Measurements from ENCODE around the gene AR.

AR gene

GRCh38 chrX:67725471-67725870 is 181.7 kb downstream of the AR start:
- TF ChIP-seq, protein P1, sequence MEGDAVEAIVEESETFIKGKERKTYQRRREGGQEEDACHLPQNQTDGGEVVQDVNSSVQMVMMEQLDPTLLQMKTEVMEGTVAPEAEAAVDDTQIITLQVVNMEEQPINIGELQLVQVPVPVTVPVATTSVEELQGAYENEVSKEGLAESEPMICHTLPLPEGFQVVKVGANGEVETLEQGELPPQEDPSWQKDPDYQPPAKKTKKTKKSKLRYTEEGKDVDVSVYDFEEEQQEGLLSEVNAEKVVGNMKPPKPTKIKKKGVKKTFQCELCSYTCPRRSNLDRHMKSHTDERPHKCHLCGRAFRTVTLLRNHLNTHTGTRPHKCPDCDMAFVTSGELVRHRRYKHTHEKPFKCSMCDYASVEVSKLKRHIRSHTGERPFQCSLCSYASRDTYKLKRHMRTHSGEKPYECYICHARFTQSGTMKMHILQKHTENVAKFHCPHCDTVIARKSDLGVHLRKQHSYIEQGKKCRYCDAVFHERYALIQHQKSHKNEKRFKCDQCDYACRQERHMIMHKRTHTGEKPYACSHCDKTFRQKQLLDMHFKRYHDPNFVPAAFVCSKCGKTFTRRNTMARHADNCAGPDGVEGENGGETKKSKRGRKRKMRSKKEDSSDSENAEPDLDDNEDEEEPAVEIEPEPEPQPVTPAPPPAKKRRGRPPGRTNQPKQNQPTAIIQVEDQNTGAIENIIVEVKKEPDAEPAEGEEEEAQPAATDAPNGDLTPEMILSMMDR (IDR thresholded peaks at IDR 0.05; ENCODE audit: low read depth, low read length) = no peak
- no peak overlapping the region for H3K4me3 ChIP-seq (ENCODE audit: low read depth, low read length)
- no peak for DNase-seq (ENCODE audit: low read depth, low spot score)
- in situ Hi-C loops (cut with HindIII; ENCODE audit: low sequenced_read_pairs) = no loop called here

DNA sequence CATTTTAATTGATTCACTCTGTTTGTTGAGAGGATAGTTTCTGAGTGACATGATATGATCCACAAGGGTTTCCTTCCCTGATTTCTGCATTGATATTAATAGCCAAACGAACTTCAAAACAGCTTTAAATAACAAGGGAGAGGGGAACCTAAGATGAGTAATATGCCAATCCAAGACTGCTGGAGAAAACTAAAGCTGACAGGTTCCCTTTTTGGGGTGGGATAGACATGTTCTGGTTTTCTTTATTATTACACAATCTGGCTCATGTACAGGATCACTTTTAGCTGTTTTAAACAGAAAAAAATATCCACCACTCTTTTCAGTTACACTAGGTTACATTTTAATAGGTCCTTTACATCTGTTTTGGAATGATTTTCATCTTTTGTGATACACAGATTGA is 182.2 kb downstream of the AR start:
- TF ChIP-seq, protein P1 (IDR thresholded peaks at IDR 0.05; ENCODE audit: low read depth, low read length) = no peak
- DNase-seq (ENCODE audit: low read depth, low spot score) = no peak
- in situ Hi-C loops (cut with HindIII; ENCODE audit: low sequenced_read_pairs) = no loop called here
- no peak overlapping the region for H3K4me3 ChIP-seq (ENCODE audit: low read depth, low read length)

GRCh38 chrX:67727576-67727975 is 183.8 kb downstream of the AR start:
- no peak for DNase-seq (ENCODE audit: low read depth, low spot score)
- TF ChIP-seq, protein P1 (IDR thresholded peaks at IDR 0.05; ENCODE audit: low read depth, low read length) = no peak
- in situ Hi-C loops (cut with HindIII; ENCODE audit: low sequenced_read_pairs) = no loop called here
- no peak overlapping the region for H3K4me3 ChIP-seq (ENCODE audit: low read depth, low read length)

DNA sequence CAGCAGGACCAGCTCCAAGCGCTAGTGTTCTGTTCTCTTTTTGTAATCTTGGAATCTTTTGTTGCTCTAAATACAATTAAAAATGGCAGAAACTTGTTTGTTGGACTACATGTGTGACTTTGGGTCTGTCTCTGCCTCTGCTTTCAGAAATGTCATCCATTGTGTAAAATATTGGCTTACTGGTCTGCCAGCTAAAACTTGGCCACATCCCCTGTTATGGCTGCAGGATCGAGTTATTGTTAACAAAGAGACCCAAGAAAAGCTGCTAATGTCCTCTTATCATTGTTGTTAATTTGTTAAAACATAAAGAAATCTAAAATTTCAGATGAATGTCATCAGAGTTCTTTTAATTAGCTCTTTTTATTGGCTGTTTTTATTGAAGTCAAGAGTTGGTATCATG is 186.5 kb downstream of the AR start:
- H3K4me3 ChIP-seq (ENCODE audit: low read depth, low read length) = no peak overlapping the region
- TF ChIP-seq, protein P1 (IDR thresholded peaks at IDR 0.05; ENCODE audit: low read depth, low read length) = no peak
- in situ Hi-C loops (cut with HindIII; ENCODE audit: low sequenced_read_pairs) = no loop called here
- DNase-seq (ENCODE audit: low read depth, low spot score) = no peak

DNA sequence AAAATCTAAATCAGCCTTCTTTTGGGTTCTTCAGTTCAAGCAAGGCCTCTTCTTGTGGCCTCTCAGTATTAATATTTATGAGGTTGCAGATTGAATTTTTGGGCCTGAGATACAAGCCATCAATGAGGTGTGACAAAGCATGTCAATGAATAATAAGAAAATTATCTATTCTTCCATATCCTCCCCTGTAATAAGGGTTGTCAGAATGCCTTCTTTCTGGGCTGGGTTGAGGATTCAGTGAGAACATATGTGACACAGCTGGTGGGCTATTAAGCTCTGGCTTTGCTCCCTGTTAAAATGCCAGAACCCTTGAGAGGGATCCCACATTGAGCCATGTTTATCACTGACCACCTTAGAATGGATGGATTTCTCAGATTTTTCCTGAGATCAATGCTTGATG is 187.2 kb downstream of the AR start:
- DNase-seq (ENCODE audit: low read depth, low spot score) = no peak
- TF ChIP-seq, protein P1 (IDR thresholded peaks at IDR 0.05; ENCODE audit: low read depth, low read length) = no peak
- H3K4me3 ChIP-seq (ENCODE audit: low read depth, low read length) = no peak overlapping the region
- in situ Hi-C loops (cut with HindIII; ENCODE audit: low sequenced_read_pairs) = no loop called here

DNA sequence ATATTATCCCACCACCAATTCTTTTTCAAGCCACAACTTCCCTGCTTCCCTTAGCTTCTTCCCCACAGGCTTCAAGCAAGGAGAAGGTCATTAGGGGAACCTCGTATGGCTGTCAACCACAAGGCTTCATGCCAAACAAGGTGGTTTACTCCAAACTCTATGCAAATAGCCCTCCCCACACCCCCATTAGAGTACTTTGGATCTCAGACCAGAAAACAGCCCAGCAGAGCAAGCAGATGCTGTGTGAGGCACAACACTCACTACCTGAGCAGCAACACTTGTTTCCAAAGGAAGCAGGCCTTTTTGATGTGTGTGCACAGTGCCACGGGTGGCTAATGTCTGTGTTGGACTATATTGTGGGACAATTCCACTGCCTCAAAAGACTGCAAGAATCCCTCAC is 189.0 kb downstream of the AR start:
- in situ Hi-C loops (cut with HindIII; ENCODE audit: low sequenced_read_pairs) = no loop called here
- no peak overlapping the region for H3K4me3 ChIP-seq (ENCODE audit: low read depth, low read length)
- no peak for DNase-seq (ENCODE audit: low read depth, low spot score)
- TF ChIP-seq, protein P1 (IDR thresholded peaks at IDR 0.05; ENCODE audit: low read depth, low read length) = no peak

Measured in astrocyte of the spinal cord (primary cell).